Tibial nerve (tissue), 3 donors: Measurements from ENCODE around the gene TMCC1.

ENCODE experiments used
- POLR2A ChIP-seq, 2 donors: fragments of 450-650 bp; IDR thresholded peaks; one replicate each; pipeline ENCODE4 v1.6.1; 2017; ENCODE audit warnings: antibody characterized with exemption in 2 of 2, mild to moderate bottlenecking in 2 of 2, moderate library complexity in 2 of 2
- TF ChIP-seq, protein P1 (sequence below), 5 experiments: fragments of 200-600 bp in 3 of 5; fragments of 450-650 bp in 2 of 5; sonication (generic) in 3 of 5; IDR thresholded peaks; one replicate each; pipeline ENCODE4 v1.5.1; 2016 to 2019; ENCODE audit warnings: antibody characterized with exemption in 5 of 5, mild to moderate bottlenecking in 3 of 5, moderate library complexity in 2 of 5

DNA sequence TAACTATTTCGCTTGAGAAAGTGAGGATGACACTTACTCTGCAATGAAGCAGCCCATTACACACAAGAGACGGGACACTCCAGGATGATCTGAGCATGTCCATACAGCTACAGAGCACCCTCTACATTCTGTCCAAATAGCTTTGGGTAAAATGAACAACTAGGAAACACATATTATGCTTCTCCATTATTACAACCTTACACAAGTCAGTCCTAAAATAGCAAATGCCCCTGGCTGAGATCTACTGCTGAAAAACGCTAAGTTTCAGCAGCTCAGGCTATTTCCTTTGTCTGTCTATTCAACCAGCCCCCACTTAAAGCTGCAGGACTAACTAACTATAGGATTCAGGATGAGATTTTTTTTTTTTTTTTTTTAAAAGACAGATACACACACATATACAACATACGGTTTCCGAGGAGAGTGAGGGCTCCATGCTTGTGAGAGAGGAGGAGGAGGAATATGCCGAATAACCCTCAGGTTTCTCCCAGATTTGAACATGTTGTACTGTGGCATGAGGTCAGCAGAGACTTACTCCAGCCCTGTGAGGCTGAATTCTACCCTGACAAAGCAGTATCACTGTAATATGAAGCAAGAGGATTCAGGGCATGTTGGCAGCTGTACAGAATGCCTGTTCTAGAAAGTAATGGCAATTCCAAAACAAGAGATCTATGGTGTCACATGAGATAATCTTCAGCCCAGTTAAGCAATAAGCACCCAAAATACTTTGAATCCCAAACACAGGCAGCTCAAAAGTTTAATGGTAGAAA, 169.8 kb downstream of the TMCC1 start:
- no peak for TF ChIP-seq POLR2A (IDR thresholded peaks at IDR 0.05)
- TF ChIP-seq, protein P1, sequence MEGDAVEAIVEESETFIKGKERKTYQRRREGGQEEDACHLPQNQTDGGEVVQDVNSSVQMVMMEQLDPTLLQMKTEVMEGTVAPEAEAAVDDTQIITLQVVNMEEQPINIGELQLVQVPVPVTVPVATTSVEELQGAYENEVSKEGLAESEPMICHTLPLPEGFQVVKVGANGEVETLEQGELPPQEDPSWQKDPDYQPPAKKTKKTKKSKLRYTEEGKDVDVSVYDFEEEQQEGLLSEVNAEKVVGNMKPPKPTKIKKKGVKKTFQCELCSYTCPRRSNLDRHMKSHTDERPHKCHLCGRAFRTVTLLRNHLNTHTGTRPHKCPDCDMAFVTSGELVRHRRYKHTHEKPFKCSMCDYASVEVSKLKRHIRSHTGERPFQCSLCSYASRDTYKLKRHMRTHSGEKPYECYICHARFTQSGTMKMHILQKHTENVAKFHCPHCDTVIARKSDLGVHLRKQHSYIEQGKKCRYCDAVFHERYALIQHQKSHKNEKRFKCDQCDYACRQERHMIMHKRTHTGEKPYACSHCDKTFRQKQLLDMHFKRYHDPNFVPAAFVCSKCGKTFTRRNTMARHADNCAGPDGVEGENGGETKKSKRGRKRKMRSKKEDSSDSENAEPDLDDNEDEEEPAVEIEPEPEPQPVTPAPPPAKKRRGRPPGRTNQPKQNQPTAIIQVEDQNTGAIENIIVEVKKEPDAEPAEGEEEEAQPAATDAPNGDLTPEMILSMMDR (IDR thresholded peaks at IDR 0.05) = no peak
